ENCODE measurements around the gene HEPN1.

GRCh38 chr11:124935548-124936514 lies 16.8 kb downstream of the HEPN1 start, which contains the start of gene HEPACAM:
- TF ChIP-seq CTCF (conservative IDR thresholded peaks at IDR 0.05; ENCODE audit: low read depth, low read length), result no peak
- TF ChIP-seq EZH2 (IDR thresholded peaks at IDR 0.05; ENCODE audit: borderline replicate concordance, low read depth, low read length, poor library complexity, severe bottlenecking), result no peak

Measured in A673 (cell line).